GM21576 (cell line): ENCODE results near the gene SHROOM1.

ENCODE experiments used
- ATAC-seq: cut with Tn5 transposase; IDR thresholded peaks from one replicate; pipeline ENCODE4 v1.9.1; 2021; ENCODE audit warnings: mild to moderate bottlenecking, moderate library complexity; ENCODE audit not compliant: unreplicated experiment

SHROOM1 gene

GRCh38 chr5:132826424-132827082, 3.9 kb downstream of the SHROOM1 start:
- no peak for ATAC-seq

GRCh38 chr5:132825834-132826391, 4.5 kb downstream of the SHROOM1 start:
- no peak for ATAC-seq

- no peak for ATAC-seq
These were observed 5.2 kb downstream of the SHROOM1 start for GRCh38 chr5:132825033-132825833.

GRCh38 chr5:132824426-132824825, 6.0 kb downstream of the SHROOM1 start:
- no peak for ATAC-seq

- no peak for ATAC-seq
These were observed 6.9 kb downstream of the SHROOM1 start for GRCh38 chr5:132823481-132824050.

- no peak for ATAC-seq
These were observed 7.6 kb downstream of the SHROOM1 start for GRCh38 chr5:132822650-132823480.

- no peak for ATAC-seq
These were observed 8.7 kb downstream of the SHROOM1 start for GRCh38 chr5:132821791-132822190.

- no peak for ATAC-seq
These were observed 9.1 kb downstream of the SHROOM1 start for GRCh38 chr5:132821350-132821749.

- ATAC-seq = peak; percentile 85
These were observed 10.2 kb downstream of the SHROOM1 start for GRCh38 chr5:132820162-132820754.

- ATAC-seq = no peak
These were observed 11.0 kb downstream of the SHROOM1 start for GRCh38 chr5:132819468-132819867.

GRCh38 chr5:132817011-132817410, 13.4 kb downstream of the SHROOM1 start:
- no peak for ATAC-seq

GRCh38 chr5:132816554-132816953, 13.9 kb downstream of the SHROOM1 start:
- ATAC-seq = no peak

- no peak for ATAC-seq
These were observed 14.4 kb downstream of the SHROOM1 start for GRCh38 chr5:132816083-132816482.

- ATAC-seq = no peak
These were observed 15.0 kb downstream of the SHROOM1 start for GRCh38 chr5:132815454-132815853.

GRCh38 chr5:132814503-132815294, 15.7 kb downstream of the SHROOM1 start:
- no peak for ATAC-seq

- no peak for ATAC-seq
These were observed 16.6 kb downstream of the SHROOM1 start for GRCh38 chr5:132813599-132814502.

GRCh38 chr5:132812781-132813598, 17.5 kb downstream of the SHROOM1 start, which contains the start of gene SOWAHA:
Gene SOWAHA, plus strand, starts transcription at chr5:132813302. Its CDS starts 320 bp downstream, at chr5:132813622.
- ATAC-seq = no peak
